ENCODE data around the gene TNFAIP6. TPM values are rescaled to one million over a fixed set of nuclear protein-coding genes. Genes with fewer than 3 reads are reported as not detected.

Gene TNFAIP6
- total and polyA plus RNA-seq, 2 of the 8 experiments (the other 6 are each of a cell fraction or from before 2014, with no cell fraction given): 1.1 to 2.0 TPM

DNA sequence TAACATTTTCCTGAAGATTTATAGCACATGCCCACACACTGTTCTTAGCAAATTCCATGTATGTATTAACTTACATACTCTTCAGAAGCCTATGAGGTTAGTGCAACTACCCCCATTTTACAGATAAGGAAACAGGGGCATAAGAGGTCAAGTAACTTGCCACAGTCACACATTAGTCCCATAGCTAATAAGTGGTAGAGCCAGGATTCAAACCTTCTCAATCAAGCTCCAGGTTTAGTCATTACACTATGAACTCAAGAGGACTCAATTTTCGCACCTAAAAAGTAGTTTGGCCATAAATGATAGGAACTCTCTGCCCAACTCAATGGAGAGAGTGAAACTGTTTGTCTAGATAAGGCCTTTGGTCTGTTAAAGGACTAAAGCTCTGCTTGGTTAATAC lies 42.6 kb downstream of the TNFAIP6 start:
- Histone ChIP-seq H3K9ac (replicated peaks in 1 of 4; ENCODE audit: extremely low read depth in 1 of 4, low read depth in 3 of 4, low read length in 3 of 4) (no peak overlapping the region), H2BK15ac (ENCODE audit: low read length) (no peak overlapping the region), H3K14ac (ENCODE audit: insufficient read length) (no peak overlapping the region), H4K20me1 (replicated peaks in 1 of 2; ENCODE audit: control insufficient read depth in 1 of 2, insufficient read depth in 2 of 2, low read length in 2 of 2) (no peaks in the 10 kb centered on the region), H3K79me2 (ENCODE audit: control insufficient read depth in 1 of 2, insufficient read depth in 2 of 2, low read length in 2 of 2) (no peaks in the 10 kb centered on the region), H2BK5ac (ENCODE audit: low read depth, low read length) (no peak overlapping the region), H4K91ac (replicated peaks; ENCODE audit: insufficient read length, low read length) (no peak overlapping the region), H2AFZ (ENCODE audit: low read length) (no peak overlapping the region), H3K23me2 (ENCODE audit: low read depth, low read length) (no peaks in the 10 kb centered on the region), H3K4me3 (ENCODE audit: extremely low read depth in 1 of 4, insufficient read depth in 2 of 4, low read depth in 3 of 4, low read length in 4 of 4) (no peak overlapping the region), H2BK120ac (replicated peaks; ENCODE audit: low read depth, low read length) (no peak overlapping the region), H3K23ac (ENCODE audit: insufficient read length) (no peak overlapping the region), H3K4ac (replicated peaks; ENCODE audit: insufficient read length, low read depth, low read length) (no peak overlapping the region), H3K56ac (replicated peaks; ENCODE audit: insufficient read length, low read depth, low read length) (no peak overlapping the region), H3K18ac (ENCODE audit: extremely low read depth, low read length) (no peak overlapping the region), H3K27me3 (replicated peaks in 1 of 4; ENCODE audit: control insufficient read depth in 3 of 4, extremely low read depth in 1 of 4, insufficient read depth in 3 of 4, low read length in 3 of 4) (no peaks in the 10 kb centered on the region), H2AK5ac (ENCODE audit: low read depth, low read length) (no peak overlapping the region), H3K36me3 (ENCODE audit: control insufficient read depth in 2 of 4, insufficient read depth in 4 of 4, low read length in 3 of 4) (no peaks in the 10 kb centered on the region), H3K79me1 (ENCODE audit: low read depth, low read length) (no peaks in the 10 kb centered on the region), H3K4me2 (ENCODE audit: insufficient read depth in 1 of 2, low read depth in 2 of 2, low read length in 2 of 2) (no peak overlapping the region), H3K4me1 (replicated peaks in 1 of 4; ENCODE audit: control insufficient read depth in 3 of 4, insufficient read depth in 4 of 4, low read length in 3 of 4) (no peaks in the 10 kb centered on the region), H4K8ac (ENCODE audit: extremely low read depth, insufficient read depth, low read length) (no peak overlapping the region), H3K9me3 (ENCODE audit: insufficient read depth in 2 of 2, low read depth in 1 of 2, low read length in 1 of 2) (no peaks in the 10 kb centered on the region), H4K5ac (ENCODE audit: insufficient read length, low read depth, low read length) (no peak overlapping the region), H3K27ac (ENCODE audit: low read depth, low read length) (no peak overlapping the region), H2BK20ac (ENCODE audit: low read length) (no peak overlapping the region), H2BK12ac (ENCODE audit: low read depth, low read length) (no peak overlapping the region)
- TF ChIP-seq TEAD4 (IDR thresholded peaks at IDR 0.05; ENCODE audit: low read depth, low read length) (no peak), SRF (IDR thresholded peaks at IDR 0.05; ENCODE audit: low read depth, low read length) (no peak), ZNF274 (IDR thresholded peaks at IDR 0.05; ENCODE audit: borderline replicate concordance, extremely low read depth, low read length) (no peak), GABPA (IDR thresholded peaks at IDR 0.05; ENCODE audit: borderline replicate concordance, insufficient read depth, low read length) (no peak), SP4 (IDR thresholded peaks at IDR 0.05; ENCODE audit: low read length) (no peak), MAFK (IDR thresholded peaks at IDR 0.05; ENCODE audit: low read depth, low read length) (no peak), RXRA (IDR thresholded peaks at IDR 0.05; ENCODE audit: insufficient read depth, low read depth, low read length) (no peak)
- TF ChIP-seq, protein P1, sequence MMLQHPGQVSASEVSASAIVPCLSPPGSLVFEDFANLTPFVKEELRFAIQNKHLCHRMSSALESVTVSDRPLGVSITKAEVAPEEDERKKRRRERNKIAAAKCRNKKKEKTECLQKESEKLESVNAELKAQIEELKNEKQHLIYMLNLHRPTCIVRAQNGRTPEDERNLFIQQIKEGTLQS (IDR thresholded peaks at IDR 0.05; ENCODE audit: insufficient read depth, low read depth, low read length): no peak
- TF ChIP-seq, protein P2, sequence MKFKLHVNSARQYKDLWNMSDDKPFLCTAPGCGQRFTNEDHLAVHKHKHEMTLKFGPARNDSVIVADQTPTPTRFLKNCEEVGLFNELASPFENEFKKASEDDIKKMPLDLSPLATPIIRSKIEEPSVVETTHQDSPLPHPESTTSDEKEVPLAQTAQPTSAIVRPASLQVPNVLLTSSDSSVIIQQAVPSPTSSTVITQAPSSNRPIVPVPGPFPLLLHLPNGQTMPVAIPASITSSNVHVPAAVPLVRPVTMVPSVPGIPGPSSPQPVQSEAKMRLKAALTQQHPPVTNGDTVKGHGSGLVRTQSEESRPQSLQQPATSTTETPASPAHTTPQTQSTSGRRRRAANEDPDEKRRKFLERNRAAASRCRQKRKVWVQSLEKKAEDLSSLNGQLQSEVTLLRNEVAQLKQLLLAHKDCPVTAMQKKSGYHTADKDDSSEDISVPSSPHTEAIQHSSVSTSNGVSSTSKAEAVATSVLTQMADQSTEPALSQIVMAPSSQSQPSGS (IDR thresholded peaks at IDR 0.05; ENCODE audit: low read length): no peak
- TF ChIP-seq, protein P3, sequence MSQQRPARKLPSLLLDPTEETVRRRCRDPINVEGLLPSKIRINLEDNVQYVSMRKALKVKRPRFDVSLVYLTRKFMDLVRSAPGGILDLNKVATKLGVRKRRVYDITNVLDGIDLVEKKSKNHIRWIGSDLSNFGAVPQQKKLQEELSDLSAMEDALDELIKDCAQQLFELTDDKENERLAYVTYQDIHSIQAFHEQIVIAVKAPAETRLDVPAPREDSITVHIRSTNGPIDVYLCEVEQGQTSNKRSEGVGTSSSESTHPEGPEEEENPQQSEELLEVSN (IDR thresholded peaks at IDR 0.05): no peak
- POLR2A ChIA-PET (ENCODE audit: partially characterized antibody): interaction anchor here (1.0 to 1.2 kb wide), 2 partner anchors 10 to 31 kb away, joined by 3 to 4 read pairs; partner anchors contain the start of gene RIF1
- no peak for DNase-seq (ENCODE audit: low read depth in 1 of 2, low spot score in 2 of 2)
- no peak for FAIRE-seq
- 89% methylated on average over 1 of the region's 1 CpG; no CpG with 5 or more reads in 1 of the 2 experiments for WGBS, 2 experiments (ENCODE audit: extremely low coverage in 1 of 2, insufficient coverage in 1 of 2, insufficient read length in 1 of 2, insufficient replicate concordance in 2 of 2, low coverage in 1 of 2, low lambda C conversion rate in 2 of 2, missing lambda C conversion rate in 1 of 2)
- CTCF ChIA-PET (ENCODE audit: partially characterized antibody): no interaction called here

Measured in H1 (cell line).